ENCODE measurements around the gene MIDN.
A peak's percentile ranks its signal among the peaks of the same experiment; 100 is the strongest.

The MIDN gene

GRCh38 chr19:1279782-1280341 lies 31.5 kb downstream of the MIDN start (continued):
- TF ChIP-seq CTCF (tag by site-specific recombination; IDR thresholded peaks at IDR 0.05) (peak; percentile 95), ZNF660 (tag by site-specific recombination; IDR thresholded peaks at IDR 0.05) (0 out of 2 replicates have a peak, but pooled peaks have one; percentile 32), ZNF48 (tag by site-specific recombination; IDR thresholded peaks at IDR 0.05) (no peak), ZNF571 (tag by site-specific recombination; IDR thresholded peaks at IDR 0.05) (no peak), ZNF548 (tag by site-specific recombination; IDR thresholded peaks at IDR 0.05) (no peak), ZSCAN4 (tag by site-specific recombination; IDR thresholded peaks at IDR 0.05) (no peak), AEBP2 (tag by site-specific recombination; IDR thresholded peaks at IDR 0.05; ENCODE audit: borderline replicate concordance) (no peak), ZBTB6 (tag by site-specific recombination; IDR thresholded peaks at IDR 0.05) (no peak), ZSCAN23 (tag by site-specific recombination; IDR thresholded peaks at IDR 0.05) (no peak), ZNF449 (tag by site-specific recombination; IDR thresholded peaks at IDR 0.05) (no peak), ZNF223 (tag by site-specific recombination; IDR thresholded peaks at IDR 0.05) (no peak), ZBTB8A (tag by site-specific recombination; IDR thresholded peaks at IDR 0.05) (0 out of 2 replicates have a peak, but pooled peaks have one; percentile 18), PRDM1 (tag by site-specific recombination; IDR thresholded peaks at IDR 0.05) (no peak), ZNF549 (tag by site-specific recombination; IDR thresholded peaks at IDR 0.05) (no peak), ZNF530 (tag by site-specific recombination; IDR thresholded peaks at IDR 0.05; ENCODE audit: low read depth) (no peak), ZNF354C (tag by site-specific recombination; IDR thresholded peaks at IDR 0.05; ENCODE audit: borderline replicate concordance, low read depth) (no peak), ZFP69B (tag by site-specific recombination; IDR thresholded peaks at IDR 0.05) (no peak), ZNF514 (tag by site-specific recombination; IDR thresholded peaks at IDR 0.05) (no peak), KLF1 (tag by site-specific recombination; IDR thresholded peaks at IDR 0.05) (0 out of 2 replicates have a peak, but pooled peaks have one; percentile 9), ZNF585B (tag by site-specific recombination; IDR thresholded peaks at IDR 0.05) (no peak), ZNF202 (tag by site-specific recombination; IDR thresholded peaks at IDR 0.05; ENCODE audit: borderline replicate concordance) (no peak), ZNF266 (tag by site-specific recombination; IDR thresholded peaks at IDR 0.05; ENCODE audit: low read depth) (no peak), ZNF658 (tag by site-specific recombination; IDR thresholded peaks at IDR 0.05) (no peak), PRDM6 (tag by site-specific recombination; IDR thresholded peaks at IDR 0.05) (no peak), ZNF558 (tag by site-specific recombination; IDR thresholded peaks at IDR 0.05) (no peak), ZSCAN16 (tag by site-specific recombination; IDR thresholded peaks at IDR 0.05) (no peak), ZNF600 (tag by site-specific recombination; IDR thresholded peaks at IDR 0.05) (peak; percentile 100), ZNF837 (tag by site-specific recombination; IDR thresholded peaks at IDR 0.05) (no peak), ZNF639 (tag by site-specific recombination; IDR thresholded peaks at IDR 0.05) (no peak), ZNF621 (tag by site-specific recombination; IDR thresholded peaks at IDR 0.05) (no peak), ZNF391 (tag by site-specific recombination; IDR thresholded peaks at IDR 0.05; ENCODE audit: borderline replicate concordance, low read depth) (no peak), ZNF24 (tag by site-specific recombination; IDR thresholded peaks at IDR 0.05) (no peak)
